ENCODE data around the gene ATRNL1. TPM values are rescaled to one million over a fixed set of nuclear protein-coding genes. Genes with fewer than 3 reads are reported as not detected.

ATRNL1 gene
- total and polyA plus RNA-seq, 2 experiments from 2014 or later: 4.8 to 29.7 TPM

DNA sequence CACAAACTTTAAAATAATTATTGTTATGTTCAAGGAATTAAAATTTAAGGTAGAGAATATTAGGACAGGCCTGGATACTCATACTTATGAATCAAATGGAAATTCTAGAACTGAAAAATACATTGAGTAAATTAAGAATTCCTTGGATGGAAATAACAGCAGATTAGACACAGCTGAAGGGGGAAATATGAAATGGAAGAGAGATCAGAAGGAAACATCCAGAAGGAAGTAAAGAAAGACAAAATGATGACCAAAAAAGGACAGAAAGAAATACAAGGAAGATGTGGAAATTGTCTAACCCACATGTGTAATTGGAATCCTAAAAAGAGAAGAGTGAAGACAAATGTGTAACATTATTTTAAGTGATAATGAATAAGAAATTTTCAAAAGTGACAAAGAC, 128.9 kb downstream of the ATRNL1 start:
- Mint-ChIP-seq H3K9me3 (peaks cover 3% of the 10 kb centered on the region; the same call in 2 of the 3 replicates), H3K4me3 (no peak overlapping the region), H3K4me1 (no peaks in the 10 kb centered on the region), H3K27me3 (ENCODE audit: insufficient read depth, low read depth, poor library complexity) (peaks cover 2% of the 10 kb centered on the region), H3K27ac (no peak overlapping the region), H3K36me3 (ENCODE audit: low read depth) (no peaks in the 10 kb centered on the region)
- Histone ChIP-seq H3K27ac (ENCODE audit: low read depth) (no peak overlapping the region), H3K27me3 (ENCODE audit: insufficient read depth) (no peaks in the 10 kb centered on the region), H3K79me2 (replicated peaks; ENCODE audit: insufficient read depth) (no peaks in the 10 kb centered on the region), H3K36me3 (ENCODE audit: insufficient read depth) (no peaks in the 10 kb centered on the region), H3F3A (replicated peaks; ENCODE audit: low read depth) (no peaks in the 10 kb centered on the region), H3K4me3 (no peak overlapping the region), H3K9me2 (ENCODE audit: insufficient read depth) (no peaks in the 10 kb centered on the region), H3K4me2 (no peak overlapping the region), H3K4me1 (ENCODE audit: insufficient read depth) (no peaks in the 10 kb centered on the region), H4K20me1 (replicated peaks; ENCODE audit: insufficient read depth) (no peaks in the 10 kb centered on the region), H2AFZ (no peak overlapping the region)
- DNase-seq (ENCODE audit: low spot score) (no peak), ATAC-seq (no peak)
- TF ChIP-seq STAT1 (IDR thresholded peaks at IDR 0.05; ENCODE audit: unreplicated experiment) (no peak), ZNF114 (CRISPR knock-in tag; IDR thresholded peaks at IDR 0.05) (no peak), CREB1 (CRISPR knock-in tag; IDR thresholded peaks at IDR 0.05; ENCODE audit: low read depth) (no peak), ZNF331 (CRISPR knock-in tag; IDR thresholded peaks at IDR 0.05; ENCODE audit: low read depth) (no peak), NANOG (IDR thresholded peaks at IDR 0.05; ENCODE audit: borderline replicate concordance) (no peak), JUNB (IDR thresholded peaks at IDR 0.05; ENCODE audit: unreplicated experiment) (no peak), POLR2AphosphoS5 (IDR thresholded peaks at IDR 0.05; ENCODE audit: low read depth) (no peak), EZH2 (IDR thresholded peaks at IDR 0.05; ENCODE audit: low read depth, unreplicated experiment) (no peak), EZH2phosphoT487 (IDR thresholded peaks at IDR 0.05; ENCODE audit: unreplicated experiment) (no peak)
- TF ChIP-seq, protein P1, sequence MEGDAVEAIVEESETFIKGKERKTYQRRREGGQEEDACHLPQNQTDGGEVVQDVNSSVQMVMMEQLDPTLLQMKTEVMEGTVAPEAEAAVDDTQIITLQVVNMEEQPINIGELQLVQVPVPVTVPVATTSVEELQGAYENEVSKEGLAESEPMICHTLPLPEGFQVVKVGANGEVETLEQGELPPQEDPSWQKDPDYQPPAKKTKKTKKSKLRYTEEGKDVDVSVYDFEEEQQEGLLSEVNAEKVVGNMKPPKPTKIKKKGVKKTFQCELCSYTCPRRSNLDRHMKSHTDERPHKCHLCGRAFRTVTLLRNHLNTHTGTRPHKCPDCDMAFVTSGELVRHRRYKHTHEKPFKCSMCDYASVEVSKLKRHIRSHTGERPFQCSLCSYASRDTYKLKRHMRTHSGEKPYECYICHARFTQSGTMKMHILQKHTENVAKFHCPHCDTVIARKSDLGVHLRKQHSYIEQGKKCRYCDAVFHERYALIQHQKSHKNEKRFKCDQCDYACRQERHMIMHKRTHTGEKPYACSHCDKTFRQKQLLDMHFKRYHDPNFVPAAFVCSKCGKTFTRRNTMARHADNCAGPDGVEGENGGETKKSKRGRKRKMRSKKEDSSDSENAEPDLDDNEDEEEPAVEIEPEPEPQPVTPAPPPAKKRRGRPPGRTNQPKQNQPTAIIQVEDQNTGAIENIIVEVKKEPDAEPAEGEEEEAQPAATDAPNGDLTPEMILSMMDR (conservative IDR thresholded peaks at IDR 0.05; ENCODE audit: low read depth in 2 of 2): no peak
- TF ChIP-seq, protein P2, sequence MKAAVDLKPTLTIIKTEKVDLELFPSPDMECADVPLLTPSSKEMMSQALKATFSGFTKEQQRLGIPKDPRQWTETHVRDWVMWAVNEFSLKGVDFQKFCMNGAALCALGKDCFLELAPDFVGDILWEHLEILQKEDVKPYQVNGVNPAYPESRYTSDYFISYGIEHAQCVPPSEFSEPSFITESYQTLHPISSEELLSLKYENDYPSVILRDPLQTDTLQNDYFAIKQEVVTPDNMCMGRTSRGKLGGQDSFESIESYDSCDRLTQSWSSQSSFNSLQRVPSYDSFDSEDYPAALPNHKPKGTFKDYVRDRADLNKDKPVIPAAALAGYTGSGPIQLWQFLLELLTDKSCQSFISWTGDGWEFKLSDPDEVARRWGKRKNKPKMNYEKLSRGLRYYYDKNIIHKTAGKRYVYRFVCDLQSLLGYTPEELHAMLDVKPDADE (IDR thresholded peaks at IDR 0.05): no peak
- TF ChIP-seq, protein P3, sequence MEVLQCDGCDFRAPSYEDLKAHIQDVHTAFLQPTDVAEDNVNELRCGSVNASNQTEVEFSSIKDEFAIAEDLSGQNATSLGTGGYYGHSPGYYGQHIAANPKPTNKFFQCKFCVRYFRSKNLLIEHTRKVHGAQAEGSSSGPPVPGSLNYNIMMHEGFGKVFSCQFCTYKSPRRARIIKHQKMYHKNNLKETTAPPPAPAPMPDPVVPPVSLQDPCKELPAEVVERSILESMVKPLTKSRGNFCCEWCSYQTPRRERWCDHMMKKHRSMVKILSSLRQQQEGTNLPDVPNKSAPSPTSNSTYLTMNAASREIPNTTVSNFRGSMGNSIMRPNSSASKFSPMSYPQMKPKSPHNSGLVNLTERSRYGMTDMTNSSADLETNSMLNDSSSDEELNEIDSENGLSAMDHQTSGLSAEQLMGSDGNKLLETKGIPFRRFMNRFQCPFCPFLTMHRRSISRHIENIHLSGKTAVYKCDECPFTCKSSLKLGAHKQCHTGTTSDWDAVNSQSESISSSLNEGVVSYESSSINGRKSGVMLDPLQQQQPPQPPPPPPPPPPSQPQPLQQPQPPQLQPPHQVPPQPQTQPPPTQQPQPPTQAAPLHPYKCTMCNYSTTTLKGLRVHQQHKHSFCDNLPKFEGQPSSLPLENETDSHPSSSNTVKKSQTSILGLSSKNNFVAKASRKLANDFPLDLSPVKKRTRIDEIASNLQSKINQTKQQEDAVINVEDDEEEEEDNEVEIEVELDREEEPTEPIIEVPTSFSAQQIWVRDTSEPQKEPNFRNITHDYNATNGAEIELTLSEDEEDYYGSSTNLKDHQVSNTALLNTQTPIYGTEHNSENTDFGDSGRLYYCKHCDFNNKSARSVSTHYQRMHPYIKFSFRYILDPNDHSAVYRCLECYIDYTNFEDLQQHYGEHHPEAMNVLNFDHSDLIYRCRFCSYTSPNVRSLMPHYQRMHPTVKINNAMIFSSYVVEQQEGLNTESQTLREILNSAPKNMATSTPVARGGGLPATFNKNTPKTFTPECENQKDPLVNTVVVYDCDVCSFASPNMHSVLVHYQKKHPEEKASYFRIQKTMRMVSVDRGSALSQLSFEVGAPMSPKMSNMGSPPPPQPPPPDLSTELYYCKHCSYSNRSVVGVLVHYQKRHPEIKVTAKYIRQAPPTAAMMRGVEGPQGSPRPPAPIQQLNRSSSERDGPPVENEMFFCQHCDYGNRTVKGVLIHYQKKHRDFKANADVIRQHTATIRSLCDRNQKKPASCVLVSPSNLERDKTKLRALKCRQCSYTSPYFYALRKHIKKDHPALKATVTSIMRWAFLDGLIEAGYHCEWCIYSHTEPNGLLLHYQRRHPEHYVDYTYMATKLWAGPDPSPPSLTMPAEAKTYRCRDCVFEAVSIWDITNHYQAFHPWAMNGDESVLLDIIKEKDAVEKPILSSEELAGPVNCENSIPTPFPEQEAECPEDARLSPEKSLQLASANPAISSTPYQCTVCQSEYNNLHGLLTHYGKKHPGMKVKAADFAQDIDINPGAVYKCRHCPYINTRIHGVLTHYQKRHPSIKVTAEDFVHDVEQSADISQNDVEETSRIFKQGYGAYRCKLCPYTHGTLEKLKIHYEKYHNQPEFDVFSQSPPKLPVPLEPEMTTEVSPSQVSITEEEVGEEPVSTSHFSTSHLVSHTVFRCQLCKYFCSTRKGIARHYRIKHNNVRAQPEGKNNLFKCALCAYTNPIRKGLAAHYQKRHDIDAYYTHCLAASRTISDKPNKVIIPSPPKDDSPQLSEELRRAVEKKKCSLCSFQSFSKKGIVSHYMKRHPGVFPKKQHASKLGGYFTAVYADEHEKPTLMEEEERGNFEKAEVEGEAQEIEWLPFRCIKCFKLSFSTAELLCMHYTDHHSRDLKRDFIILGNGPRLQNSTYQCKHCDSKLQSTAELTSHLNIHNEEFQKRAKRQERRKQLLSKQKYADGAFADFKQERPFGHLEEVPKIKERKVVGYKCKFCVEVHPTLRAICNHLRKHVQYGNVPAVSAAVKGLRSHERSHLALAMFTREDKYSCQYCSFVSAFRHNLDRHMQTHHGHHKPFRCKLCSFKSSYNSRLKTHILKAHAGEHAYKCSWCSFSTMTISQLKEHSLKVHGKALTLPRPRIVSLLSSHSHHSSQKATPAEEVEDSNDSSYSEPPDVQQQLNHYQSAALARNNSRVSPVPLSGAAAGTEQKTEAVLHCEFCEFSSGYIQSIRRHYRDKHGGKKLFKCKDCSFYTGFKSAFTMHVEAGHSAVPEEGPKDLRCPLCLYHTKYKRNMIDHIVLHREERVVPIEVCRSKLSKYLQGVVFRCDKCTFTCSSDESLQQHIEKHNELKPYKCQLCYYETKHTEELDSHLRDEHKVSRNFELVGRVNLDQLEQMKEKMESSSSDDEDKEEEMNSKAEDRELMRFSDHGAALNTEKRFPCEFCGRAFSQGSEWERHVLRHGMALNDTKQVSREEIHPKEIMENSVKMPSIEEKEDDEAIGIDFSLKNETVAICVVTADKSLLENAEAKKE (CRISPR knock-in tag; IDR thresholded peaks at IDR 0.05): no peak
- TF ChIP-seq, protein P4, sequence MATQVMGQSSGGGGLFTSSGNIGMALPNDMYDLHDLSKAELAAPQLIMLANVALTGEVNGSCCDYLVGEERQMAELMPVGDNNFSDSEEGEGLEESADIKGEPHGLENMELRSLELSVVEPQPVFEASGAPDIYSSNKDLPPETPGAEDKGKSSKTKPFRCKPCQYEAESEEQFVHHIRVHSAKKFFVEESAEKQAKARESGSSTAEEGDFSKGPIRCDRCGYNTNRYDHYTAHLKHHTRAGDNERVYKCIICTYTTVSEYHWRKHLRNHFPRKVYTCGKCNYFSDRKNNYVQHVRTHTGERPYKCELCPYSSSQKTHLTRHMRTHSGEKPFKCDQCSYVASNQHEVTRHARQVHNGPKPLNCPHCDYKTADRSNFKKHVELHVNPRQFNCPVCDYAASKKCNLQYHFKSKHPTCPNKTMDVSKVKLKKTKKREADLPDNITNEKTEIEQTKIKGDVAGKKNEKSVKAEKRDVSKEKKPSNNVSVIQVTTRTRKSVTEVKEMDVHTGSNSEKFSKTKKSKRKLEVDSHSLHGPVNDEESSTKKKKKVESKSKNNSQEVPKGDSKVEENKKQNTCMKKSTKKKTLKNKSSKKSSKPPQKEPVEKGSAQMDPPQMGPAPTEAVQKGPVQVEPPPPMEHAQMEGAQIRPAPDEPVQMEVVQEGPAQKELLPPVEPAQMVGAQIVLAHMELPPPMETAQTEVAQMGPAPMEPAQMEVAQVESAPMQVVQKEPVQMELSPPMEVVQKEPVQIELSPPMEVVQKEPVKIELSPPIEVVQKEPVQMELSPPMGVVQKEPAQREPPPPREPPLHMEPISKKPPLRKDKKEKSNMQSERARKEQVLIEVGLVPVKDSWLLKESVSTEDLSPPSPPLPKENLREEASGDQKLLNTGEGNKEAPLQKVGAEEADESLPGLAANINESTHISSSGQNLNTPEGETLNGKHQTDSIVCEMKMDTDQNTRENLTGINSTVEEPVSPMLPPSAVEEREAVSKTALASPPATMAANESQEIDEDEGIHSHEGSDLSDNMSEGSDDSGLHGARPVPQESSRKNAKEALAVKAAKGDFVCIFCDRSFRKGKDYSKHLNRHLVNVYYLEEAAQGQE (IDR thresholded peaks at IDR 0.05; ENCODE audit: unreplicated experiment): no peak

Measured in GM23338 (cell line).